Activated CD4-positive, alpha-beta T cell treated with anti-CD3 and anti-CD28 coated beads, Interleukin-2, amount 10 ng/mL, durations not matched to agents 7 days and 5 days (primary cell): ENCODE measurements around the gene KIF12. TPM values are rescaled to one million over a fixed set of nuclear protein-coding genes. Genes with fewer than 3 reads are reported as not detected.

Source experiments
- CTCF ChIA-PET: fragments of 350-600 bp; sonication (Branson Sonifier 250); formaldehyde crosslinking; loops from one replicate; lab custom pipeline; 2021; ENCODE audit warnings: antibody characterized with exemption; lab: Charles Lee
- POLR2A ChIA-PET: fragments of 350-600 bp; sonication (Branson Sonifier 250); formaldehyde crosslinking; loops from one replicate; lab custom pipeline; 2021; ENCODE audit warnings: antibody characterized with exemption; lab: Charles Lee
- DNase-seq: peaks from one replicate; pipeline ENCODE4 v3.0.0-alpha.2; 2020
- H3K27ac Mint-ChIP-seq: one replicate; pipeline ENCODE4 v1.8.0; 2021; ENCODE audit warnings: mild to moderate bottlenecking, moderate library complexity, mixed read lengths
- H3K27me3 Mint-ChIP-seq: one replicate; pipeline ENCODE4 v1.8.0; 2021; ENCODE audit warnings: mixed read lengths
- H3K36me3 Mint-ChIP-seq: one replicate; pipeline ENCODE4 v1.8.0; 2021; ENCODE audit warnings: low read depth, mixed read lengths
- H3K4me1 Mint-ChIP-seq: one replicate; pipeline ENCODE4 v1.8.0; 2021; ENCODE audit warnings: mixed read lengths
- H3K4me3 Mint-ChIP-seq: one replicate; pipeline ENCODE4 v1.8.0; 2021; ENCODE audit warnings: mild to moderate bottlenecking, moderate library complexity, mixed read lengths
- H3K9me3 Mint-ChIP-seq: one replicate; pipeline ENCODE4 v1.8.0; 2021; ENCODE audit warnings: mixed read lengths
- total RNA-seq, 2 experiments: library from RNA; stranded (reverse); gene quantifications; one replicate each; pipeline ENCODE4 v1.2.3, GENCODE V29; 2021

The KIF12 gene
- total RNA-seq, 2 experiments from 2014 or later = not detected

DNA sequence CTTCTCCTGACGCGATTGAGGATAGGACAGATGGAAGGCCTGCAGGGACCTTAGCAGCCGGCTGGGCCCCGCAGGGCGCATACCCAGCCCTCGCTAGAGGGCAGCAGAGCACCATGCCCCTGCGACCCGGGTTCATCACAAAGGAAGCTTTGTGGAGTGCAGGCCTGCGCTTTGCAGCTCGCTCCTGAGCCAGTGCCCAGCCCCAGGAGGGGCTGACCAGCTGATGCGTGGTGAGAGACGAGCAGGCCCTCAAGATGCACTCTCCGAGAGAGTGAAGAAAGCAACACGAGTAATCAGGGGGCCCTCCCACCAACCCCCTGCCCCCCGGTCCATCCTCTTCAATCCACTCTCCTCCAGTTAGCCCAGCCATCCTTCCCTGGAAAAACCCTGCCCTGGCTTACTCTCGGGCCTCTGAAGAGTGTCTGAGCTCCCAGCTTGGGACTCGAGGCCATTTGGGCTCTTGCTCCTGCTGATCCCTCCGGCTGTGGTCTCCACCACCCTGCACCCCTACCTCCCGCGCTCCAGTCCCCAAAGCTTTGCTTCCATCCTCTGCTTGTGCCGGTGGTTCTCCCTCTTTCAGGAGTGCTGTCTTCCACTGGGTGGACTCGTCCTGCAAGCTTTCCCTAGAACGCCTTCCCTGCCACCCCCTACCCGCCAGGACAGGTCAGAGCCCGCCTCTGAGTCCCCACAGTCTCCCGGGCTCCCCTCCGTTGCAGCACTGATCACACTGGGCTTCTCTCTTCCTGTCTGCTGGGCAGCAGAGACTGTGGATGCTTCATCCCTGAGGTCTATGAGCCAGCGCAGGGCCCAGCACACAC is 9.1 kb upstream of the KIF12 start:
- Mint-ChIP-seq H3K4me1 (no peaks in the 10 kb centered on the region), H3K4me3 (no peak overlapping the region), H3K27me3 (peaks cover 21% of the 10 kb centered on the region), H3K36me3 (no peaks in the 10 kb centered on the region), H3K9me3 (no peaks in the 10 kb centered on the region), H3K27ac (no peak overlapping the region)
- ChIA-PET POLR2A (no interaction called here), CTCF (interaction anchor here (0.6 to 3.4 kb wide), 9 partner anchors 9 to 398 kb away, joined by 3 to 18 read pairs (median 4); partner anchors contain the start of gene KIF12)
- peak; percentile 60 for DNase-seq

DNA sequence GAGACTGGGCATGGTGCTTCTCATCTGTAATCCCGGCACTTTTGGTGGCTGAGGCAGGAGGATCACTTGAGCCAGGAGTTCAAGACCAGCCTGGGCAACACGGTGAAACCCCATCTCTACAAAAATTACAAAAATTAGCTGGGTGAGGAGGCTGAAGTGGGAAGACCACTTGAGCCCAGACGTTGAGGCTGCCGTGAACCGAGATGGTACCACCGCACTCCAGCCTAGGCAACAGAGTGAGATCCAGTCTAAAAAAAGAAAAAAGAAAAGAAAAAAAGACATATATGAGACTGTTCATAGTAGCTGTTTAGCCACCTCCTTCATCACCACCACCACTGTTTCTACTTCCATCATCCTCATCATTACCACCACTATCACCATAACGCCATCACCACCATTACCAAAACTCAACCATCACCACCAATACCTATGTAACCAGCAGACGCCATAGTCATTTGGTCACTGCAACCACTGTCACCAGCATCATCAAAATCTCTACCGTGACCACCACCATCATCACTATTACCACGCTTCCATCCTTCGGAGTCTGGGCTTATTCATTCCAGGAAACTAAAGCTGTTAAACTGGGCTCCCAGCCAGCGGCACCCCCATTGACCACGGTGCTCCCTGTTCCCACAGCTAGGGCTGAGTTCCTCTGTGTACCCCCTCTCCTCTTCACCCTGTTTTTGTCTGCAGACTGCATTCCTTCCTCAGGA is 8.4 kb upstream of the KIF12 start:
- no peaks in the 10 kb centered on the region for H3K4me1 Mint-ChIP-seq
- POLR2A ChIA-PET = no interaction called here
- DNase-seq = no peak
- no peak overlapping the region for H3K27ac Mint-ChIP-seq
- no peak overlapping the region for H3K4me3 Mint-ChIP-seq
- no peaks in the 10 kb centered on the region for H3K36me3 Mint-ChIP-seq
- peaks cover 27% of the 10 kb centered on the region for H3K27me3 Mint-ChIP-seq
- CTCF ChIA-PET = interaction anchor here (0.7 to 3.4 kb wide), 4 partner anchors 29 to 188 kb away, joined by 3 to 18 read pairs (median 5); partner anchors contain the start of gene AMBP
- H3K9me3 Mint-ChIP-seq = no peaks in the 10 kb centered on the region

GRCh38 chr9:114105236-114105635 is 6.1 kb upstream of the KIF12 start:
- Mint-ChIP-seq H3K27ac (no peak overlapping the region), H3K27me3 (peaks cover 32% of the 10 kb centered on the region), H3K9me3 (peaks cover 3% of the 10 kb centered on the region), H3K4me1 (no peaks in the 10 kb centered on the region), H3K36me3 (no peaks in the 10 kb centered on the region), H3K4me3 (no peak overlapping the region)
- DNase-seq = no peak
- ChIA-PET POLR2A (no interaction called here), CTCF (interaction anchor here (1.8 kb wide), 1 partner anchor 183 kb away, joined by 5 read pairs; no protein-coding TSS in a partner anchor)

- Mint-ChIP-seq H3K36me3 (no peaks in the 10 kb centered on the region), H3K4me1 (no peaks in the 10 kb centered on the region), H3K4me3 (no peak overlapping the region), H3K27me3 (peaks cover 43% of the 10 kb centered on the region), H3K9me3 (peaks cover 3% of the 10 kb centered on the region), H3K27ac (no peak overlapping the region)
- DNase-seq = no peak
- ChIA-PET CTCF (interaction anchor here (0.7 to 1.0 kb wide), 3 partner anchors 20 to 189 kb away, joined by 3 read pairs; no protein-coding TSS in a partner anchor), POLR2A (no interaction called here)
These were observed 3.4 kb upstream of the KIF12 start for GRCh38 chr9:114102484-114102883.

DNA sequence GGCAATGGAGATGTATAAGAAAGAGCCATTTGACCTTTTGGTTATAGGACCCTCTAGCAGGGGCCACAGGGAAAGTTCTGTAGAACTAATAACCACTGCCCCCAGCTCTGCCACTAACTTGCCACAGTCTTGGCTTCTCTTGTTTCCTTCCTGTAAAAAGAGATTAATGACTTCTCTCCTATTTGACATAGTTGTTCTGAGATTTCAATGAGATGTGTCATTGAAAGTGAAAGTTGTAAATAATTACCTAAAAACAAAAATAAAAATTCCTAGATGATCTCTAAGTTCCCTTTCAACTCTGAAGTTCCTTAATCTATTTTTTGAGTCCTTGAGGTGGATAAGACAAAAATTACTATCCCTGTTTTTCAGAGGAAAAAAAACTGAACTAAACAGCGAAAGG is 1.4 kb upstream of the KIF12 start:
- ChIA-PET CTCF (no interaction called here), POLR2A (no interaction called here)
- DNase-seq = no peak
- Mint-ChIP-seq H3K4me3 (no peak overlapping the region), H3K9me3 (peaks cover 3% of the 10 kb centered on the region), H3K27ac (no peak overlapping the region), H3K36me3 (no peaks in the 10 kb centered on the region), H3K27me3 (peaks cover 47% of the 10 kb centered on the region), H3K4me1 (no peaks in the 10 kb centered on the region)

- DNase-seq = no peak
- no peaks in the 10 kb centered on the region for H3K36me3 Mint-ChIP-seq
- no peak overlapping the region for H3K27ac Mint-ChIP-seq
- no peak overlapping the region for H3K4me3 Mint-ChIP-seq
- ChIA-PET POLR2A (no interaction called here), CTCF (interaction anchor here (1.0 kb wide), 1 partner anchor 9 kb away, joined by 4 read pairs; no protein-coding TSS in a partner anchor)
- peaks cover 3% of the 10 kb centered on the region for H3K9me3 Mint-ChIP-seq
- H3K4me1 Mint-ChIP-seq = no peaks in the 10 kb centered on the region
- peaks cover 41% of the 10 kb centered on the region for H3K27me3 Mint-ChIP-seq
These were observed 678 bp upstream of the KIF12 start for GRCh38 chr9:114099669-114100270.

- no peaks in the 10 kb centered on the region for H3K36me3 Mint-ChIP-seq
- peaks cover 37% of the 10 kb centered on the region for H3K27me3 Mint-ChIP-seq
- H3K9me3 Mint-ChIP-seq = peaks cover 3% of the 10 kb centered on the region
- H3K4me3 Mint-ChIP-seq = no peak overlapping the region
- ChIA-PET POLR2A (no interaction called here), CTCF (interaction anchor here (1.0 to 1.3 kb wide), 2 partner anchors 10 kb away, joined by 4 read pairs; no protein-coding TSS in a partner anchor)
- DNase-seq = peak; percentile 19
- H3K4me1 Mint-ChIP-seq = no peaks in the 10 kb centered on the region
- no peak overlapping the region for H3K27ac Mint-ChIP-seq
These were observed 814 bp downstream of the KIF12 start for GRCh38 chr9:114098021-114098935.

DNA sequence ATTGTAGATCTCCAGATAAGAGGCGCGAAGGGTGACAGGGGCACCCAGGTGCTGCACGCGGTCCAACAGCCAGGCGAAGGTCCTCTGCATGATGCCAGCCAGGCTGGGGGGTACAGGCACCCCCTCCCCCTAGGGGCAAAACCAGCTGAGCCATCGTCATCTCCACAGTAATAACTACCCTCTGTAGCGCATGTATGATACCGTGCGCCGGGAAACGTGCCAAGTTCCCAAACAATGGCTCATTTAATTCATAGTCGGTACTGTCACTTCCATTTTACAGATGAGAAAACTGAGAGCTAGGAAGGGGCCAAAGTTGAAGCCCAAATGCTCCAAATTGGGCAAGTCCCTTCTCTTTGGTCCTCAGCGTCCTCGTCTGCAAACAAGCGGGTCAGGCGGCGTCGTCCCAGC is 1.5 kb downstream of the KIF12 start:
- ChIA-PET POLR2A (no interaction called here), CTCF (interaction anchor here (1.3 kb wide), 1 partner anchor 11 kb away, joined by 4 read pairs; no protein-coding TSS in a partner anchor)
- no peaks in the 10 kb centered on the region for H3K4me1 Mint-ChIP-seq
- H3K9me3 Mint-ChIP-seq = peaks cover 3% of the 10 kb centered on the region
- no peak overlapping the region for H3K4me3 Mint-ChIP-seq
- peaks cover 32% of the 10 kb centered on the region for H3K27me3 Mint-ChIP-seq
- no peak for DNase-seq
- no peak overlapping the region for H3K27ac Mint-ChIP-seq
- H3K36me3 Mint-ChIP-seq = no peaks in the 10 kb centered on the region

- DNase-seq = no peak
- Mint-ChIP-seq H3K27ac (no peak overlapping the region), H3K27me3 (peaks cover 30% of the 10 kb centered on the region), H3K36me3 (no peaks in the 10 kb centered on the region), H3K4me1 (no peaks in the 10 kb centered on the region), H3K4me3 (no peak overlapping the region), H3K9me3 (peaks cover 3% of the 10 kb centered on the region)
- CTCF ChIA-PET = interaction anchor here (1.3 kb wide), 1 partner anchor 11 kb away, joined by 4 read pairs; no protein-coding TSS in a partner anchor
- POLR2A ChIA-PET = no interaction called here
These were observed 2.1 kb downstream of the KIF12 start for GRCh38 chr9:114096866-114097612.

DNA sequence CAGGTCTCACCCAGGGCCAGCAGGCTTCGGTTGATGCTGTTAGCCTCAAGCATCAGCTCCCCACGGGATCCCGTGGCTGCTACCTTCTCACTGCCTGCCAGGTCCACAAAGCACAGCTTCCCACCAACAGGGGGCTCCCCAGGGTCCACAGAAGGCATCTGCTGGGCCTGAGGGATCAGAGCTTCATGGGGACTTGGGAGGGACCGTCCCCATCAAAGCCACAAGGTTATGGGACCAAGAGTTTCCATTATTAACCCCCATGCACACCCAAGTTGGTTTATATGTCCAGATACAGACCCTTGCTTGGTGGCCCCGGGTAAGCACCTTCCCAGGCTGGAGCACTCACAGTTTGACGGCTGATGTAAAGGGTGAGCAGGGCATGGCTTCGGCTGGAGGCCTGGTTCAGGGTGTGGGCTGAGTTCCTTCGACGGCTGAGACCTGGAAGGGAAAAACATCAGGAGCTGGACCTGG is 3.0 kb downstream of the KIF12 start:
- Mint-ChIP-seq H3K4me1 (no peaks in the 10 kb centered on the region), H3K9me3 (no peaks in the 10 kb centered on the region), H3K27me3 (peaks cover 27% of the 10 kb centered on the region), H3K36me3 (no peaks in the 10 kb centered on the region), H3K4me3 (no peak overlapping the region), H3K27ac (no peak overlapping the region)
- ChIA-PET POLR2A (no interaction called here), CTCF (interaction anchor here (4.0 kb wide), 1 partner anchor 14 kb away, joined by 13 read pairs; no protein-coding TSS in a partner anchor)
- no peak for DNase-seq

DNA sequence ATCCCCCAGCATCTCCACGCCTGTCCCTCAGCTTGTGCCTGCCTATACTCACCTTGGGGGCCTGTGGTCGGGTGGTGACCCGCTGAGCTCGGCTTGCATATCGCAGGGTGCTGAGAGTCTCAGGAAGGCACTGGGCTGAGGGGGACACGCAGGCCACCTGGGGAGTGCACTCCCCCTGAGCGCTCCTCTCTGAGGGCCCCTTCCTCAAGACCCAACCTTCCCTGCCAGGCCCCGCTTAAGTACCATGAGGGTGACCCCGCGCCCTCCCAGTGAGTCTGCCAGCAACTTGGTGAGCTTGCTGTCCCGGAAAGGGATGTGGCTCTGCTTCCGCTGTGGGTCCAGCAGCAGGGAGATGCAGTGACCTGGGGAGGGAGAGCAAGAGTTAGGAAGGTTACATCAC is 4.1 kb downstream of the KIF12 start:
- no peaks in the 10 kb centered on the region for H3K36me3 Mint-ChIP-seq
- DNase-seq = no peak
- peaks cover 24% of the 10 kb centered on the region for H3K27me3 Mint-ChIP-seq
- H3K9me3 Mint-ChIP-seq = no peaks in the 10 kb centered on the region
- CTCF ChIA-PET = interaction anchor here (4.0 kb wide), 1 partner anchor 13 kb away, joined by 13 read pairs; no protein-coding TSS in a partner anchor
- POLR2A ChIA-PET = no interaction called here
- H3K4me1 Mint-ChIP-seq = no peaks in the 10 kb centered on the region
- H3K4me3 Mint-ChIP-seq = no peak overlapping the region
- H3K27ac Mint-ChIP-seq = no peak overlapping the region
